ENCODE measurements around the gene SMAD2.

SMAD2 gene

DNA sequence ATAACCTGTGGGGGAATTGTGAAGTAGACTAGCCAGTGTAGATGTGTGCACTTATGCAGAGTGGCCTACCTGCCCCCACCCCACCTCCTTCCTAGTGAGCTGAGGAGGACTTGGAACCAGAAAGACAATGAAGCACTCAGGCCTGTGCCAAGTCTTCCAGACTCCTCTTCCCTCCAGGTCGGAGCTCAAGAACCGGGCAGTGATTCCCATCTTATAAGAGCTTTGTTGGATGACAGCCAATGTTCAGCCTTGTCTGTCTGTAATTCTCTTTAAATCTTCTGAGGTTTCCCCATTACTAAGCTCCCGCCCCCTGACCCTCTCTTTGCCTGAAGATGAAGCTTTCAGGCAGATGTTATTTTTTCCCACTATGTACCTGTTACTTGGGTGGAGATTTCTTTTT lies 121.0 kb downstream of the SMAD2 start:
- H3K36me3 ChIP-seq (ENCODE audit: control insufficient read depth, insufficient read depth, low read length): no peaks in the 10 kb centered on the region
- DNase-seq: no peak

GRCh38 chr18:47802802-47803201 lies 127.7 kb downstream of the SMAD2 start:
- Histone ChIP-seq H3K27ac (ENCODE audit: insufficient read depth, low read length, poor library complexity, severe bottlenecking) (no peak overlapping the region), H3K4me3 (ENCODE audit: insufficient read depth, low read depth, low read length, poor library complexity, severe bottlenecking) (no peak overlapping the region), H3K9me3 (ENCODE audit: control insufficient read depth, low read length) (no peaks in the 10 kb centered on the region), H3K4me1 (ENCODE audit: control insufficient read depth, insufficient read depth, low read length, poor library complexity, severe bottlenecking) (no peaks in the 10 kb centered on the region), H3K36me3 (ENCODE audit: control insufficient read depth, insufficient read depth, low read length) (no peaks in the 10 kb centered on the region), H3K27me3 (replicated peaks; ENCODE audit: control insufficient read depth, insufficient read depth, low read length, poor library complexity, severe bottlenecking) (no peaks in the 10 kb centered on the region)
- DNase-seq: no peak

More for the DNA sequence above, 121.0 kb downstream of the SMAD2 start:
- Histone ChIP-seq H3K27ac (ENCODE audit: insufficient read depth, low read length, poor library complexity, severe bottlenecking) (no peak overlapping the region), H3K27me3 (replicated peaks; ENCODE audit: control insufficient read depth, insufficient read depth, low read length, poor library complexity, severe bottlenecking) (no peaks in the 10 kb centered on the region), H3K9me3 (ENCODE audit: control insufficient read depth, low read length) (no peaks in the 10 kb centered on the region), H3K4me3 (ENCODE audit: insufficient read depth, low read depth, low read length, poor library complexity, severe bottlenecking) (no peak overlapping the region), H3K4me1 (ENCODE audit: control insufficient read depth, insufficient read depth, low read length, poor library complexity, severe bottlenecking) (no peaks in the 10 kb centered on the region)

DNA sequence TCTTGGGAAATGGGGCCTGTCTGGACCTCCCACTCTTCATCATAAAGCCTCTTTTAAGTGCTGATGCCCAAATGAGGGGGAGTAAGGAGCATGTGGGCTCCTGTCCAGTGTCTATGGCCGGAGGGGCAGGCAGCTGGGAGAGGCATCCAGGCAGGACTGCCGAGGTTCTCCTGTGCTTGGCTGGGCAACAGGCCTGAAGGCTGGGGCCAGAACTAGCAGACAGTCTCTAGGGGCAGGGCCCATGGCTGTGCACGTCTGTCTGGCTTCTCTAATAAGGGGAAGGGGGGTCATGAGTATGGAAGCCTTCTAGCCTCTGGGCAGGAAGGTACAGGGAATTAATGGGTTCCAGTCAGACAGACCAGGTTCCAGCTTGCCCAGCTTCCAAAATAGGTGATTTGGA lies 128.6 kb downstream of the SMAD2 start:
- DNase-seq: no peak

GRCh38 chr18:47800756-47801155 lies 129.7 kb downstream of the SMAD2 start:
- Histone ChIP-seq H3K4me1 (ENCODE audit: control insufficient read depth, insufficient read depth, low read length, poor library complexity, severe bottlenecking) (no peaks in the 10 kb centered on the region), H3K27me3 (replicated peaks; ENCODE audit: control insufficient read depth, insufficient read depth, low read length, poor library complexity, severe bottlenecking) (no peaks in the 10 kb centered on the region), H3K4me3 (ENCODE audit: insufficient read depth, low read depth, low read length, poor library complexity, severe bottlenecking) (no peak overlapping the region), H3K9me3 (ENCODE audit: control insufficient read depth, low read length) (no peaks in the 10 kb centered on the region), H3K27ac (ENCODE audit: insufficient read depth, low read length, poor library complexity, severe bottlenecking) (no peak overlapping the region), H3K36me3 (ENCODE audit: control insufficient read depth, insufficient read depth, low read length) (no peaks in the 10 kb centered on the region)
- DNase-seq: no peak

More for the DNA sequence above, 128.6 kb downstream of the SMAD2 start:
- H3K36me3 ChIP-seq (ENCODE audit: control insufficient read depth, insufficient read depth, low read length): no peaks in the 10 kb centered on the region
- H3K27me3 ChIP-seq (replicated peaks; ENCODE audit: control insufficient read depth, insufficient read depth, low read length, poor library complexity, severe bottlenecking): no peaks in the 10 kb centered on the region
- H3K27ac ChIP-seq (ENCODE audit: insufficient read depth, low read length, poor library complexity, severe bottlenecking): no peak overlapping the region
- no peaks in the 10 kb centered on the region for H3K9me3 ChIP-seq (ENCODE audit: control insufficient read depth, low read length)
- no peak overlapping the region for H3K4me3 ChIP-seq (ENCODE audit: insufficient read depth, low read depth, low read length, poor library complexity, severe bottlenecking)
- no peaks in the 10 kb centered on the region for H3K4me1 ChIP-seq (ENCODE audit: control insufficient read depth, insufficient read depth, low read length, poor library complexity, severe bottlenecking)

GRCh38 chr18:47800248-47800647 lies 130.2 kb downstream of the SMAD2 start:
- Histone ChIP-seq H3K4me1 (ENCODE audit: control insufficient read depth, insufficient read depth, low read length, poor library complexity, severe bottlenecking) (no peaks in the 10 kb centered on the region), H3K9me3 (ENCODE audit: control insufficient read depth, low read length) (no peaks in the 10 kb centered on the region), H3K27ac (ENCODE audit: insufficient read depth, low read length, poor library complexity, severe bottlenecking) (no peak overlapping the region), H3K4me3 (ENCODE audit: insufficient read depth, low read depth, low read length, poor library complexity, severe bottlenecking) (no peak overlapping the region), H3K27me3 (replicated peaks; ENCODE audit: control insufficient read depth, insufficient read depth, low read length, poor library complexity, severe bottlenecking) (no peaks in the 10 kb centered on the region), H3K36me3 (ENCODE audit: control insufficient read depth, insufficient read depth, low read length) (no peaks in the 10 kb centered on the region)
- no peak for DNase-seq

DNA sequence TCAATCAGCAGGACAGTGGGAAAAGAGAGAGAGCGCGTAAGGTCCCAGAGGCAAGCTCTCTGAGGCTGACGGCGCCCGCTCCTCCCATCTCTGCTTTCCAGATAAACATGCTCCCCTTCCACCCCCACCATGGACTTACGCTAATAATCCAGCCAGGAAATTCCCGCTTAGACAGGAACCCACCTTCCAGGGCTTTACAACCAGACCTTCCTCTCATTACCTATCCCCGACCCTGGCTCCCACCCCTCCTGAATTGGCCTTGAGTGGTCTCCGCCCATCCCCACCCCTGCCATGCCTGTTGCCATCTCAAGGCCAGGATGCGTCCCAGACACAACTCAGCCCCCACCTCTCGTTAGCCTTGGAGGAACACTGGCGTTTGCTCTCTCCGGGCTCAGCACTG lies 131.1 kb downstream of the SMAD2 start:
- H3K36me3 ChIP-seq (ENCODE audit: control insufficient read depth, insufficient read depth, low read length): no peaks in the 10 kb centered on the region
- H3K4me3 ChIP-seq (ENCODE audit: insufficient read depth, low read depth, low read length, poor library complexity, severe bottlenecking): no peak overlapping the region
- no peaks in the 10 kb centered on the region for H3K4me1 ChIP-seq (ENCODE audit: control insufficient read depth, insufficient read depth, low read length, poor library complexity, severe bottlenecking)
- no peaks in the 10 kb centered on the region for H3K9me3 ChIP-seq (ENCODE audit: control insufficient read depth, low read length)
- DNase-seq: no peak
- no peaks in the 10 kb centered on the region for H3K27me3 ChIP-seq (replicated peaks; ENCODE audit: control insufficient read depth, insufficient read depth, low read length, poor library complexity, severe bottlenecking)
- no peak overlapping the region for H3K27ac ChIP-seq (ENCODE audit: insufficient read depth, low read length, poor library complexity, severe bottlenecking)

- Histone ChIP-seq H3K36me3 (ENCODE audit: control insufficient read depth, insufficient read depth, low read length) (no peaks in the 10 kb centered on the region), H3K4me3 (ENCODE audit: insufficient read depth, low read depth, low read length, poor library complexity, severe bottlenecking) (no peak overlapping the region), H3K9me3 (ENCODE audit: control insufficient read depth, low read length) (no peaks in the 10 kb centered on the region), H3K27me3 (replicated peaks; ENCODE audit: control insufficient read depth, insufficient read depth, low read length, poor library complexity, severe bottlenecking) (no peaks in the 10 kb centered on the region), H3K4me1 (ENCODE audit: control insufficient read depth, insufficient read depth, low read length, poor library complexity, severe bottlenecking) (no peaks in the 10 kb centered on the region), H3K27ac (ENCODE audit: insufficient read depth, low read length, poor library complexity, severe bottlenecking) (no peak overlapping the region)
- no peak for DNase-seq
These were observed 132.1 kb downstream of the SMAD2 start for GRCh38 chr18:47798366-47798765.

- Histone ChIP-seq H3K4me3 (ENCODE audit: insufficient read depth, low read depth, low read length, poor library complexity, severe bottlenecking) (no peak overlapping the region), H3K9me3 (ENCODE audit: control insufficient read depth, low read length) (no peaks in the 10 kb centered on the region), H3K4me1 (ENCODE audit: control insufficient read depth, insufficient read depth, low read length, poor library complexity, severe bottlenecking) (no peaks in the 10 kb centered on the region), H3K36me3 (ENCODE audit: control insufficient read depth, insufficient read depth, low read length) (no peaks in the 10 kb centered on the region), H3K27me3 (replicated peaks; ENCODE audit: control insufficient read depth, insufficient read depth, low read length, poor library complexity, severe bottlenecking) (no peaks in the 10 kb centered on the region), H3K27ac (ENCODE audit: insufficient read depth, low read length, poor library complexity, severe bottlenecking) (no peak overlapping the region)
- no peak for DNase-seq
These were observed 133.3 kb downstream of the SMAD2 start for GRCh38 chr18:47797126-47797525.

GRCh38 chr18:47795434-47795814 lies 135.0 kb downstream of the SMAD2 start:
- H3K36me3 ChIP-seq (ENCODE audit: control insufficient read depth, insufficient read depth, low read length): no peaks in the 10 kb centered on the region
- H3K4me3 ChIP-seq (ENCODE audit: insufficient read depth, low read depth, low read length, poor library complexity, severe bottlenecking): no peak overlapping the region
- H3K27ac ChIP-seq (ENCODE audit: insufficient read depth, low read length, poor library complexity, severe bottlenecking): no peak overlapping the region
- no peaks in the 10 kb centered on the region for H3K4me1 ChIP-seq (ENCODE audit: control insufficient read depth, insufficient read depth, low read length, poor library complexity, severe bottlenecking)
- no peak for DNase-seq
- H3K27me3 ChIP-seq (replicated peaks; ENCODE audit: control insufficient read depth, insufficient read depth, low read length, poor library complexity, severe bottlenecking): no peaks in the 10 kb centered on the region
- H3K9me3 ChIP-seq (ENCODE audit: control insufficient read depth, low read length): no peaks in the 10 kb centered on the region

DNA sequence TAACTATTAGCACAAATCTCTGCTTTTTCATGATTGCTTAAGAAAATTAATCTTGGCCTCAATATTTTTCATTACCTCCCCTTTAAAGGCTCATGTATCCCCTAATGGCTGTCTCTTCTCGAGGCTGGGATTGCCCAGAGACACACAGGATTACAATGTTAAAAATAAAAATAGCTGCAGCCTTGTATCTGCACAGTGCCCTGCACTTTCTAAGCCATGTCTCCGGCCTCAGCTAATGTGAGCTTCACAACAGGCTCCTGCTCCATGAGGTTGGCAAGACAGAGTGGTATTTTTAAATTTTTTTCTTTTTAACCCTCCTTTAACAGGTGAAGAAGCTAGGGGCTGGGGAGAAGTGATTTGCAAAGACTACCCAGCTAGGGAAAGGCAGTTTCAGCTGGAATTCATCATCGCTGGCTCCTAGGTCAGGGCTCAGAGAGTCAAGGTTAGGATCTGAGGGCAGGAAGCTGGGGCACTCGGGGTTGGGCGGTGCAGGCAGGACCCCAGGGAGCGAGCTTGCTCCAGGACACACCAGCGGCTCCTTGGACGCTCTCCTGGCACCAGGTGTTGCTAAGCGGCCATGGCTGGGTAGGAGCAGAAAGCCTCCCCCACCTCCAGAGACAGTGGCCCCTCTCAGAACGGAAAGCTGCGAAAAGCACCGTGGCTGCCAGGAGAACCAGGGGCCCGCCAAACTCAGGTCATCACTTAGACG lies 135.6 kb downstream of the SMAD2 start:
- Histone ChIP-seq H3K27me3 (replicated peaks; ENCODE audit: control insufficient read depth, insufficient read depth, low read length, poor library complexity, severe bottlenecking) (no peaks in the 10 kb centered on the region), H3K27ac (ENCODE audit: insufficient read depth, low read length, poor library complexity, severe bottlenecking) (no peak overlapping the region), H3K9me3 (ENCODE audit: control insufficient read depth, low read length) (no peaks in the 10 kb centered on the region), H3K36me3 (ENCODE audit: control insufficient read depth, insufficient read depth, low read length) (no peaks in the 10 kb centered on the region), H3K4me1 (ENCODE audit: control insufficient read depth, insufficient read depth, low read length, poor library complexity, severe bottlenecking) (no peaks in the 10 kb centered on the region), H3K4me3 (ENCODE audit: insufficient read depth, low read depth, low read length, poor library complexity, severe bottlenecking) (no peak overlapping the region)
- DNase-seq: no peak

Data from effector memory CD4-positive, alpha-beta T cell (primary cell).